ENCODE data around the gene TMBIM6.
"Not testable (repeated sequence)": the region's sequence is repeated elsewhere in the genome, so short reads cannot be mapped to it uniquely, and the experiment has no call there.

The TMBIM6 gene

GRCh38 chr12:49728446-49728845 lies 12.9 kb upstream of the TMBIM6 start:
- no peak for DNase-seq (ENCODE audit: low read depth, low spot score)

- no peak for DNase-seq (ENCODE audit: low read depth, low spot score)
Observed at GRCh38 chr12:49730050-49730449, 11.3 kb upstream of the TMBIM6 start.

- no peak for DNase-seq (ENCODE audit: low read depth, low spot score)
Observed at GRCh38 chr12:49730568-49731101, 10.7 kb upstream of the TMBIM6 start.

GRCh38 chr12:49733219-49734017 lies 7.9 kb upstream of the TMBIM6 start:
- peak; percentile 59 for DNase-seq (ENCODE audit: low read depth, low spot score)

GRCh38 chr12:49734900-49735299 lies 6.5 kb upstream of the TMBIM6 start:
- DNase-seq (ENCODE audit: low read depth, low spot score) = not testable (repeated sequence)

- not testable (repeated sequence) for DNase-seq (ENCODE audit: low read depth, low spot score)
Observed at GRCh38 chr12:49738721-49739120, 2.6 kb upstream of the TMBIM6 start.

- DNase-seq (ENCODE audit: low read depth, low spot score) = not testable (repeated sequence)
Observed at GRCh38 chr12:49740277-49740676, 1.1 kb upstream of the TMBIM6 start.

- peak; percentile 86 for DNase-seq (ENCODE audit: low read depth, low spot score)
Observed at GRCh38 chr12:49741882-49742620, 694 bp downstream of the TMBIM6 start.

- peak; percentile 66 for DNase-seq (ENCODE audit: low read depth, low spot score)
Observed at GRCh38 chr12:49744363-49744885, 3.1 kb downstream of the TMBIM6 start.

- no peak for DNase-seq (ENCODE audit: low read depth, low spot score)
Observed at GRCh38 chr12:49748306-49748705, 6.9 kb downstream of the TMBIM6 start.

GRCh38 chr12:49748800-49749199 lies 7.4 kb downstream of the TMBIM6 start:
- no peak for DNase-seq (ENCODE audit: low read depth, low spot score)

- DNase-seq (ENCODE audit: low read depth, low spot score) = no peak
Observed at GRCh38 chr12:49750027-49750995, 9.0 kb downstream of the TMBIM6 start.

- DNase-seq (ENCODE audit: low read depth, low spot score) = no peak
Observed at GRCh38 chr12:49750996-49751393, 9.6 kb downstream of the TMBIM6 start.

- no peak for DNase-seq (ENCODE audit: low read depth, low spot score)
Observed at GRCh38 chr12:49761677-49762467, 20.5 kb downstream of the TMBIM6 start.

GRCh38 chr12:49762468-49762847 lies 21.1 kb downstream of the TMBIM6 start:
- DNase-seq (ENCODE audit: low read depth, low spot score) = no peak

GRCh38 chr12:49763006-49763591 lies 21.7 kb downstream of the TMBIM6 start:
- DNase-seq (ENCODE audit: low read depth, low spot score) = peak; percentile 82

GRCh38 chr12:49764126-49764525 lies 22.8 kb downstream of the TMBIM6 start:
- no peak for DNase-seq (ENCODE audit: low read depth, low spot score)

- DNase-seq (ENCODE audit: low read depth, low spot score) = no peak
Observed at GRCh38 chr12:49766115-49766455, 24.7 kb downstream of the TMBIM6 start.

GRCh38 chr12:49767333-49767732 lies 26.0 kb downstream of the TMBIM6 start:
- DNase-seq (ENCODE audit: low read depth, low spot score) = no peak

GRCh38 chr12:49773102-49773501 lies 31.7 kb downstream of the TMBIM6 start:
- not testable (repeated sequence) for DNase-seq (ENCODE audit: low read depth, low spot score)

All from ELF-1 (cell line).